AG08396 (cell line): ENCODE results near the gene NOTCH1.
A peak's percentile ranks its signal among the peaks of the same experiment; 100 is the strongest.

Source experiments
- DNase-seq: peaks from one replicate; pipeline ENCODE4 v3.0.0; 2012; ENCODE audit warnings: low spot score, mixed read lengths

NOTCH1 gene

GRCh38 chr9:136516191-136516654 lies 29.6 kb downstream of the NOTCH1 start:
- no peak for DNase-seq

- no peak for DNase-seq
Measured at GRCh38 chr9:136515276-136515675, 30.6 kb downstream of the NOTCH1 start.

- DNase-seq = no peak
Measured at GRCh38 chr9:136514022-136514714, 31.7 kb downstream of the NOTCH1 start.

- no peak for DNase-seq
Measured at GRCh38 chr9:136513191-136513590, 32.7 kb downstream of the NOTCH1 start.

- DNase-seq = peak; percentile 68
Measured at GRCh38 chr9:136512651-136513071, 33.2 kb downstream of the NOTCH1 start.

- DNase-seq = no peak
Measured at GRCh38 chr9:136511670-136512592, 33.9 kb downstream of the NOTCH1 start.

GRCh38 chr9:136511144-136511669 lies 34.6 kb downstream of the NOTCH1 start:
- no peak for DNase-seq

GRCh38 chr9:136510561-136510960 lies 35.3 kb downstream of the NOTCH1 start:
- no peak for DNase-seq

- DNase-seq = no peak
Measured at GRCh38 chr9:136509549-136509948, 36.3 kb downstream of the NOTCH1 start.

- no peak for DNase-seq
Measured at GRCh38 chr9:136508729-136509500, 36.9 kb downstream of the NOTCH1 start.

- no peak for DNase-seq
Measured at GRCh38 chr9:136507992-136508375, 37.9 kb downstream of the NOTCH1 start.

- DNase-seq = no peak
Measured at GRCh38 chr9:136507221-136507991, 38.4 kb downstream of the NOTCH1 start.

GRCh38 chr9:136506425-136506824 lies 39.4 kb downstream of the NOTCH1 start:
- DNase-seq = no peak

GRCh38 chr9:136505406-136506403 lies 40.1 kb downstream of the NOTCH1 start:
- no peak for DNase-seq

- DNase-seq = no peak
Measured at GRCh38 chr9:136504512-136505348, 41.1 kb downstream of the NOTCH1 start.

- DNase-seq = no peak
Measured at GRCh38 chr9:136502940-136503550, 42.8 kb downstream of the NOTCH1 start.

- DNase-seq = no peak
Measured at GRCh38 chr9:136502196-136502595, 43.7 kb downstream of the NOTCH1 start.

- DNase-seq = no peak
Measured at GRCh38 chr9:136501686-136502085, 44.2 kb downstream of the NOTCH1 start.
